ENCODE data around the gene QRFPR. TPM values are rescaled to one million over a fixed set of nuclear protein-coding genes. Genes with fewer than 3 reads are reported as not detected.
"Not testable (repeated sequence)": the region's sequence is repeated elsewhere in the genome, so short reads cannot be mapped to it uniquely, and the experiment has no call there.

Gene QRFPR
- total RNA-seq, 4 donors from 2014 or later: 0.31 TPM; not detected in 3

DNA sequence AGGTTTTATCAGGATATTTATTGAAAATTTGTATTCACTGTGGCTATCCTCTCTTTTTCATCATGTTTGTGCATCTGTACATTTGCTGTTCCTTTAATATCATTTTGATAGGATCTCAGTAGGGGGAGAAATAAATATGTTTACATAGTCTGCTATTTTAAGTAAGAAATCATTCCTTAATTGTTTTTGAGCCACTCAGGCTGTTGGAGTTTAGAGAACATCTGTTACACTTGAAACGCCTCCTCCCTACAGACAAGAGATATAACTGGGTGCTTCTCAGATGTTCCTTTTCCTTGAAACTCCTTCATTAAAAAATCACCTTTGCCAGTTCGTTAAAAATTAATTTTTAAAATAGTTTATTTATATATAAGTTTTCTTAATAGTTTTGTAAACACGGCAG lies 59.4 kb downstream of the QRFPR start:
- Histone ChIP-seq H3K9me3 (no peaks in the 10 kb centered on the region), H3K4me1 (no peaks in the 10 kb centered on the region), H3K36me3 (no peaks in the 10 kb centered on the region), H3K27me3 (no peaks in the 10 kb centered on the region), H3K27ac (no peak overlapping the region), H3K4me3 (no peak overlapping the region)
- TF ChIP-seq POLR2A (IDR thresholded peaks at IDR 0.05) (no peak), CTCF (IDR thresholded peaks at IDR 0.05) (no peak), POLR2AphosphoS5 (IDR thresholded peaks at IDR 0.05) (no peak), EP300 (IDR thresholded peaks at IDR 0.05) (no peak)
- no peak for ATAC-seq
- WGBS, 2 donors (ENCODE audit: low coverage in 1 of 2): 17 to 33% methylated on average over 3 of the region's 3 CpGs

GRCh38 chr4:121316091-121316490 lies 64.7 kb downstream of the QRFPR start:
- no peaks in the 10 kb centered on the region for H3K4me1 ChIP-seq
- no peak overlapping the region for H3K27ac ChIP-seq
- no peak overlapping the region for H3K4me3 ChIP-seq
- H3K9me3 ChIP-seq: no peaks in the 10 kb centered on the region
- H3K27me3 ChIP-seq: no peaks in the 10 kb centered on the region
- H3K36me3 ChIP-seq: no peaks in the 10 kb centered on the region
- 87 to 92% methylated on average over 2 of the region's 2 CpGs for WGBS, 2 donors (ENCODE audit: low coverage in 1 of 2)
- TF ChIP-seq POLR2A (IDR thresholded peaks at IDR 0.05) (no peak), EP300 (IDR thresholded peaks at IDR 0.05) (no peak), CTCF (IDR thresholded peaks at IDR 0.05) (no peak), POLR2AphosphoS5 (IDR thresholded peaks at IDR 0.05) (no peak)
- ATAC-seq: no peak

DNA sequence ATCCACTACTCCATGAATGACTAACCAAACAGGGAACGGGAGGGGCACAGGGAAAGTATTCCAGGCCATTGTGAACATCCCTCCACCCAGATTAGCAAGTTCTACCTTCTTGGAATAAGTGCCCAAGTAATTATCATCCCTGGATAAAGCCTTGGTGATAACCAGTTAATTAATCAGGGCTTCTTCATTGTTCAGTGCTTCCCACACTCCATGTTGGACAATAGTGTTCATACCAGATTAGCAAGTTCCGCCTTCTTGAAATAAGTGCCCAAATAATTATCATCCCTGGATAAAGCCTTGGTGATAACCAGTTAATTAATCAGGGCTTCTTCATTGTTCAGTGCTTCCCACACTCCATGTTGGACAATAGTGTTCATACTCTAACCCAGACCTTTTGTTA lies 67.4 kb downstream of the QRFPR start:
- H3K9me3 ChIP-seq, H3K27ac ChIP-seq, H3K36me3 ChIP-seq, ATAC-seq, H3K27me3 ChIP-seq, H3K4me3 ChIP-seq, H3K4me1 ChIP-seq: not testable (repeated sequence)
- 63 to 71% methylated on average over 1 to 2 of the region's 2 CpGs for WGBS, 2 donors (ENCODE audit: low coverage in 1 of 2)

- H3K4me3 ChIP-seq: no peak overlapping the region
- no peaks in the 10 kb centered on the region for H3K9me3 ChIP-seq
- H3K27ac ChIP-seq: no peak overlapping the region
- H3K36me3 ChIP-seq: no peaks in the 10 kb centered on the region
- no peak for TF ChIP-seq POLR2A (IDR thresholded peaks at IDR 0.05)
- no peak for TF ChIP-seq POLR2AphosphoS5 (IDR thresholded peaks at IDR 0.05)
- no peak for TF ChIP-seq EP300 (IDR thresholded peaks at IDR 0.05)
- no peak for TF ChIP-seq CTCF (IDR thresholded peaks at IDR 0.05)
- WGBS, 2 donors (ENCODE audit: low coverage in 1 of 2): 67 to 85% methylated on average over 1 to 2 of the region's 7 CpGs
- no peak for ATAC-seq
- H3K27me3 ChIP-seq: no peaks in the 10 kb centered on the region
- no peaks in the 10 kb centered on the region for H3K4me1 ChIP-seq
Measured at GRCh38 chr4:121308828-121309227, 72.0 kb downstream of the QRFPR start.

- Histone ChIP-seq H3K4me1 (no peaks in the 10 kb centered on the region), H3K27me3 (no peaks in the 10 kb centered on the region), H3K4me3 (no peak overlapping the region), H3K36me3 (no peaks in the 10 kb centered on the region), H3K9me3 (no peaks in the 10 kb centered on the region), H3K27ac (no peak overlapping the region)
- 44 to 50% methylated on average over 1 of the region's 1 CpG for WGBS, 2 donors (ENCODE audit: low coverage in 1 of 2)
- no peak for ATAC-seq
- TF ChIP-seq POLR2AphosphoS5 (IDR thresholded peaks at IDR 0.05) (no peak), POLR2A (IDR thresholded peaks at IDR 0.05) (no peak), CTCF (IDR thresholded peaks at IDR 0.05) (no peak), EP300 (IDR thresholded peaks at IDR 0.05) (no peak)
Measured at GRCh38 chr4:121308328-121308663, 72.5 kb downstream of the QRFPR start.

All from gastroesophageal sphincter (tissue), 4 donors.